ENCODE results near the gene GRK7. TPM values are rescaled to one million over a fixed set of nuclear protein-coding genes. Genes with fewer than 3 reads are reported as not detected.
A peak's percentile ranks its signal among the peaks of the same experiment; 100 is the strongest.
"Not testable (repeated sequence)": the region's sequence is repeated elsewhere in the genome, so short reads cannot be mapped to it uniquely, and the experiment has no call there.

The GRK7 gene
- total RNA-seq, 1 experiment from 2014 or later, result 0.20 TPM

GRCh38 chr3:141738022-141738890 is 25.0 kb upstream of the GRK7 start, which contains the start of gene RNF7:
RNF7 (plus strand) TSS chr3:141738298; CDS start chr3:141738342, 44 bp downstream.
- peak within 1 kb of the TSS; percentile 70 for H3K27ac ChIP-seq
- H3K27me3 ChIP-seq, result no peaks in the 10 kb centered on the region
- H3K36me3 ChIP-seq, result peaks cover 3% of the 10 kb centered on the region

GRCh38 chr3:141738891-141739363 is 24.3 kb upstream of the GRK7 start:
- no peaks in the 10 kb centered on the region for H3K27me3 ChIP-seq
- H3K4me3 ChIP-seq, result peak overlapping the region; percentile 93
- DNase-seq, result peak in 1 of 2 experiments; percentile 47

More at GRCh38 chr3:141738022-141738890, 25.0 kb upstream of the GRK7 start, which contains the start of gene RNF7:
- peak; percentile 94 to 97 for DNase-seq
- H3K4me3 ChIP-seq, result peak within 1 kb of the TSS; percentile 93
- H3K4me1 ChIP-seq, result peaks cover 5% of the 10 kb centered on the region; the same call in 1 of the 2 replicates
- no peaks in the 10 kb centered on the region for H3K9me3 ChIP-seq (replicated peaks)

GRCh38 chr3:141739731-141740130 is 23.5 kb upstream of the GRK7 start:
- peak overlapping the region; percentile 93 for H3K4me3 ChIP-seq
- H3K4me1 ChIP-seq, result peaks cover 5% of the 10 kb centered on the region; the same call in 1 of the 2 replicates
- H3K27ac ChIP-seq, result no peak overlapping the region; the same call in 1 of the 2 replicates
- DNase-seq, result no peak
- peaks cover 14% of the 10 kb centered on the region for H3K36me3 ChIP-seq
- no peaks in the 10 kb centered on the region for H3K9me3 ChIP-seq (replicated peaks)
- no peaks in the 10 kb centered on the region for H3K27me3 ChIP-seq

More at GRCh38 chr3:141738891-141739363, 24.3 kb upstream of the GRK7 start:
- no peaks in the 10 kb centered on the region for H3K9me3 ChIP-seq (replicated peaks)
- peak overlapping the region; percentile 70 for H3K27ac ChIP-seq
- H3K36me3 ChIP-seq, result peaks cover 8% of the 10 kb centered on the region
- peaks cover 5% of the 10 kb centered on the region; the same call in 1 of the 2 replicates for H3K4me1 ChIP-seq

DNA sequence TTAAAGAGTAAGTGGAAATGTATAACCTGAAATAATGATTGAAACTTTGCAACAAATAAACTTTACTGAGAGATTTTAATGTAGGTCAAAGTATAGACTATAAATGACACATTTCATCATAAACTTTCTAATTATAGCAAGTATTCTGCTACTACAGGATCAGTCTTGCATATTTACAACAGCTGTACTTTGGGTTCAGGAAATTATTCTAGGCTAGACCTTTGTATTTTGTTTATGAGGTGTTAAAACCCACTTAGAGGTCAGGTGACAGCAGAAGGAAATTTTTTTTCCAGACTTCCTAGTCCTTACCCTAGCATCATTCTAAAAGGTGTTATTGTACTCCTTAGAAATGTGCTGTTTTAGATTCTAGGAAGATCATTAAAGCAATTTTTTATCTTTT is 22.9 kb upstream of the GRK7 start:
- DNase-seq, result no peak
- H3K27me3 ChIP-seq, result no peaks in the 10 kb centered on the region
- H3K36me3 ChIP-seq, result peaks cover 19% of the 10 kb centered on the region
- peaks cover 5% of the 10 kb centered on the region; the same call in 1 of the 2 replicates for H3K4me1 ChIP-seq
- H3K4me3 ChIP-seq, result no peak overlapping the region
- no peaks in the 10 kb centered on the region for H3K9me3 ChIP-seq (replicated peaks)
- no peak overlapping the region for H3K27ac ChIP-seq

DNA sequence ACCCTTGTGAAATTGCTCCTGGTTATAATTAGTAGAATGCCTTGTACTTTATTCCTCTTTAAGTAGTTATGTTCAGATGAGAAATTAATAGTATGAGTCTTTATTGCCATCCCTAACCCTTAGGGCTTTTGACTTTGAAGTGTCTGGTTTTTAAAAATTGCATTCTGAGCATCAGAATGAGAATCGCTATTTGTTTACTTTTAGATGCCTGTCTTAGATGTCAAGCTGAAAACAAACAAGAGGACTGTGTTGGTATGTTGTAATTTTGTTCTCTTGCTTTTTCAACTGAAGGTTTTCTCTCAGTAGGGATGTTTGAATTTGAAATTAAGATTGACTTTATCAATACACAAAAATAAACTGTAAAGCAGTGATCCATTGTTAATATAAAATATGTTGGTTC is 19.9 kb upstream of the GRK7 start:
- Histone ChIP-seq H3K4me3 (no peak overlapping the region), H3K4me1 (peaks cover 5% of the 10 kb centered on the region; the same call in 1 of the 2 replicates), H3K27me3 (no peaks in the 10 kb centered on the region), H3K27ac (no peak overlapping the region), H3K9me3 (replicated peaks) (no peaks in the 10 kb centered on the region), H3K36me3 (peaks cover 28% of the 10 kb centered on the region)
- no peak for DNase-seq

GRCh38 chr3:141746962-141747361 is 16.2 kb upstream of the GRK7 start:
- Histone ChIP-seq H3K4me3 (no peak overlapping the region), H3K27ac (no peak overlapping the region), H3K36me3 (peaks cover 28% of the 10 kb centered on the region), H3K27me3 (no peaks in the 10 kb centered on the region), H3K9me3 (replicated peaks) (no peaks in the 10 kb centered on the region), H3K4me1 (no peaks in the 10 kb centered on the region)
- DNase-seq, result no peak

DNA sequence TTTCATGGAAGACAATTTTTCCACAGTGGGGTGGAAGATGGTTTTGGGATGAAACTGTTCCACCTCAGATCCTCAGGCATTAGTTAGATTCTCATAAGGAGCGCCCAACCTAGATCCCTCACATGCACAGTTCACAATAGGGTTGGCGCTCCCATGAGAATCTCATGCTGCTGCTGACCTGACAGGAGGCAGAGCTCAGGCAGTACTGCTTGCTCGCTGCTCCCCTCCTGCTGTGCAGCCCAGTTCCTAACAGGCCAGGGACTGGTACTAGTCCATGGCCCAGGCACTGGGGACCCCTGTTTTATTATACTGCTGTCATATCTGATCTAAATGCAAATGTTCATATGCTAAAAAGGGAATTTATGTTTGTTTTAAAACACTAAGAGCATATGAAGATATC is 9.8 kb upstream of the GRK7 start:
- H3K27me3 ChIP-seq, result no peaks in the 10 kb centered on the region
- no peaks in the 10 kb centered on the region for H3K9me3 ChIP-seq (replicated peaks)
- no peak overlapping the region for H3K27ac ChIP-seq
- no peaks in the 10 kb centered on the region for H3K36me3 ChIP-seq
- no peak for DNase-seq
- no peaks in the 10 kb centered on the region for H3K4me1 ChIP-seq
- H3K4me3 ChIP-seq, result no peak overlapping the region

DNA sequence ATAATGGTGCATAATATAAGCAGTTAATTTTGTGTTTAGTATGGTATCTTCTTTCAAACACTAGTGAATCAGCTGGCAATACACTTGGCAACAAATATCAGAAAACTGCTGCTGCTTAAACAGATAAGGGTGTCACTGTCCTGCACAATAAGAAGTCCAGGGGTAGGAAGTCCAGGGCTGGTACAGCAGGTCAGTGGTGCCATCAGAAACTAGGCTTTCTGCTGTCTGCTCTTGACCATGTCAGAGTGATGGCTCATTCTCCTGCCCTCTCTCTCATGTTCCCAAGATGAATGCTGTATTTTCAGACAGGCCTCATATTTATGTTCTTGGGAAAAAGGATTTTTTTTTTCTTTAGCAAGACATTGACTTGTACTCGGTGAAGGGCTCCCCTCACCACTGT is 9.2 kb upstream of the GRK7 start:
- Histone ChIP-seq H3K4me3 (no peak overlapping the region), H3K4me1 (no peaks in the 10 kb centered on the region)

DNA sequence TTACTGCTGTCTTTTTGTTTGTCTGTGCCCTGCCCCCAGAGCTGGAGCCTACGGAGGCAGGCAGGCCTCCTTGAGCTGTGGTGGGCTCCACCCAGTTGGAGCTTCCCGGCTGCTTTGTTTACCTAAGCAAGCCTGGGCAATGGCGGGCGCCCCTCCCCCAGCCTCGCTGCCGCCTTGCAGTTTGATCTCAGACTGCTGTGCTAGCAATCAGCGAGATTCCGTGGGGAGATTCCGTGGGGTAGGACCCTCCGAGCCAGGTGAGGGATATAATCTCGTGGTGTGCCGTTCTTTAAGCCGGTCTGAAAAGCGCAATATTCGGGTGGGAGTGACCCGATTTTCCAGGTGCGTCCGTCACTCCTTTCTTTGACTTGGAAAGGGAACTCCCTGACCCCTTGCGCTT is 656 bp upstream of the GRK7 start:
- not testable (repeated sequence) for H3K36me3 ChIP-seq; H3K27me3 ChIP-seq; H3K27ac ChIP-seq; H3K4me3 ChIP-seq; H3K9me3 ChIP-seq (replicated peaks); DNase-seq
- H3K4me1 ChIP-seq, result peaks cover 11% of the 10 kb centered on the region

More for the DNA sequence above, 9.2 kb upstream of the GRK7 start:
- DNase-seq, result no peak
- Histone ChIP-seq H3K27me3 (no peaks in the 10 kb centered on the region), H3K27ac (no peak overlapping the region), H3K9me3 (replicated peaks) (no peaks in the 10 kb centered on the region), H3K36me3 (no peaks in the 10 kb centered on the region)

GRCh38 chr3:141764045-141764444 is 837 bp downstream of the GRK7 start:
- H3K9me3 ChIP-seq (replicated peaks), result no peaks in the 10 kb centered on the region
- H3K27ac ChIP-seq, result no peak overlapping the region
- no peaks in the 10 kb centered on the region for H3K36me3 ChIP-seq
- H3K4me3 ChIP-seq, result no peak overlapping the region
- H3K4me1 ChIP-seq, result peaks cover 11% of the 10 kb centered on the region
- H3K27me3 ChIP-seq, result no peaks in the 10 kb centered on the region
- no peak for DNase-seq

- H3K27me3 ChIP-seq, result no peaks in the 10 kb centered on the region
- no peaks in the 10 kb centered on the region for H3K9me3 ChIP-seq (replicated peaks)
- peaks cover 11% of the 10 kb centered on the region for H3K4me1 ChIP-seq
- DNase-seq, result no peak
- no peak overlapping the region for H3K4me3 ChIP-seq
- no peaks in the 10 kb centered on the region for H3K36me3 ChIP-seq
- peak overlapping the region; percentile 5; the same call in 1 of the 2 replicates for H3K27ac ChIP-seq
These were observed 1.3 kb downstream of the GRK7 start for GRCh38 chr3:141764465-141764864.

DNA sequence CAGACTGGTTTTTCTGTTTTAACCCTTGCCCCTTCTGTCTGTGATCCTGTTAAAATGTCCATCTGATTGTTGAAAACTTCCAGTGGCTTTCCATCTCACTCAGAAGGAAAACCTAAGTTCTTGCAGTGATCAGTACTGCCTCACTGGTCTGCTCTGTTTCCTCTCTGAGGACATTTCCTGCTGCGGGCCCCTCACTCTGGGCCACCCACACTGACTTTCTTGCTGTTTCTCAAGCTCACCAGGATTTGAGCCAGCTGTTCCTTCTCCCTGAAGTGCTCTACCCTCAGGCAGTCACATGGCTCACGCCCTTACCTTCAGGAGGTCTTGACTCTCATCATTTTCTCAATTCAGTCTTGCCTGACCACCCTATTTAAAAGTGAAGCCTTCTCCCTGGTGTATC is 1.8 kb downstream of the GRK7 start:
- Histone ChIP-seq H3K4me3 (no peak overlapping the region), H3K9me3 (replicated peaks) (no peaks in the 10 kb centered on the region), H3K27ac (peak overlapping the region; percentile 5; the same call in 1 of the 2 replicates), H3K4me1 (peaks cover 11% of the 10 kb centered on the region), H3K36me3 (no peaks in the 10 kb centered on the region), H3K27me3 (no peaks in the 10 kb centered on the region)
- DNase-seq, result peak; percentile 66 to 77

DNA sequence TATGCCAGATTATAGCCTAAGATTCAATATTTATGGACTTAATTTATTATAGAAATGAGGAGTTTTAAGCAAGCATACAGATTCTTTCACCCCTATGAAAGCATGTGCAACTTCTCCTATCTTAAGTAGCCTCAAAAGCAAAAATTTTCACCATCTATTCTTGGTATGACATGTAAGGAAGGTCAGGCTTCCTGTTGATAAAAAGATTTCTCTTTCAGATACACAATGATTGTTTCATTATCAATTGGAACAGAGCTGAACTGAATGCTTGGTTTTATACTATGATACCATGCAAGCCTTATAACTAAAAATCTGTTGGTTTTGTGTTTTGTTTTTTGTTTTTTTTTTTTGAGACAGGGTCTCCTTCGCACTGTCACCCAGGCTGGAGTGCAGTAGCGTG is 3.9 kb downstream of the GRK7 start:
- Histone ChIP-seq H3K27ac (no peak overlapping the region), H3K36me3 (no peaks in the 10 kb centered on the region), H3K27me3 (no peaks in the 10 kb centered on the region), H3K4me1 (peaks cover 11% of the 10 kb centered on the region), H3K9me3 (replicated peaks) (no peaks in the 10 kb centered on the region), H3K4me3 (no peak overlapping the region)
- no peak for DNase-seq

DNA sequence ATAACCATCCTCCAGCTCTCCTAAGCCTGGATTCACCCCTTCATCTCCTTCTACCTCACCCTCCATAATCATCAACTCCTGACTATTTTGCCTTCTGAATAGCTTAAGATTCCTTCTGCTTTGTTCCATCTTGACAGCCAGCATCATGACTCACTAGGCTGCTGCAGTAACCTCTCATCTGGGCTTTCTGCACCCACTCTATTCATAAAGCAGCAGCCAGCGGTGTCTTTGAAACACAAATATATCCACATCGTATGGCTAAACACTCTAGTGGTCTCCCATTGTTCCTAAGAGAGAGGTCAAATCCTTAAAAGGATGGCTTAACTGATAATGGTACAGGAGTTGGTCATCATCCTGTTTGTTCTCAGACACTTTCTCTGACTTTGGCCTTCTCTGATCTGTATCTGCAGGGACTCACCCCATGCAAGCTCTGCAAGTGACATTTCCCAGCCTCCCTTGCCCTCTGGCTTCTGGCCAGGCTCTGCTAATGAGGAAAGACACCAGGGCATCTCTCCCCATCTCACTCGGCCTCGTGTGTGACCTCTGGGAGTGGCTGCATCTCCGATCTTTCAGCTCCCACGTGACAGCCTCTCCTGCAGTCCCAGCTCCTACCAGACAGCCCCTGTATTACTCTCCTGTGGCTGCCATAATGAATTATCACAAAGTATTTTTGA is 6.2 kb downstream of the GRK7 start:
- Histone ChIP-seq H3K4me1 (peaks cover 10% of the 10 kb centered on the region), H3K9me3 (replicated peaks) (no peaks in the 10 kb centered on the region), H3K27me3 (no peaks in the 10 kb centered on the region), H3K36me3 (no peaks in the 10 kb centered on the region), H3K4me3 (no peak overlapping the region), H3K27ac (no peak overlapping the region)
- no peak for DNase-seq

- Histone ChIP-seq H3K4me3 (no peak overlapping the region), H3K4me1 (no peaks in the 10 kb centered on the region), H3K27ac (no peak overlapping the region), H3K9me3 (replicated peaks) (no peaks in the 10 kb centered on the region), H3K27me3 (no peaks in the 10 kb centered on the region), H3K36me3 (no peaks in the 10 kb centered on the region)
- DNase-seq, result no peak
These were observed 10.5 kb downstream of the GRK7 start for GRCh38 chr3:141773676-141774075.

All from SJCRH30 (cell line).